ENCODE measurements around the gene UACA. TPM values are rescaled to one million over a fixed set of nuclear protein-coding genes. Genes with fewer than 3 reads are reported as not detected.
A peak's percentile ranks its signal among the peaks of the same experiment; 100 is the strongest.

UACA gene
- total RNA-seq, 1 donor from 2014 or later = 264 TPM

GRCh38 chr15:70722266-70723121 lies 40.9 kb downstream of the UACA start:
- no peak for DNase-seq (ENCODE audit: extremely low spot score, unreplicated experiment)
- Mint-ChIP-seq H3K9me3 (ENCODE audit: unreplicated experiment) (no peaks in the 10 kb centered on the region), H3K36me3 (ENCODE audit: unreplicated experiment) (peaks cover 34% of the 10 kb centered on the region), H3K27me3 (ENCODE audit: unreplicated experiment) (no peaks in the 10 kb centered on the region), H3K27ac (ENCODE audit: unreplicated experiment) (peak overlapping the region; percentile 61), H3K4me3 (ENCODE audit: unreplicated experiment) (no peak overlapping the region), H3K4me1 (ENCODE audit: unreplicated experiment) (peaks cover 47% of the 10 kb centered on the region)
- TF ChIP-seq, protein P1, sequence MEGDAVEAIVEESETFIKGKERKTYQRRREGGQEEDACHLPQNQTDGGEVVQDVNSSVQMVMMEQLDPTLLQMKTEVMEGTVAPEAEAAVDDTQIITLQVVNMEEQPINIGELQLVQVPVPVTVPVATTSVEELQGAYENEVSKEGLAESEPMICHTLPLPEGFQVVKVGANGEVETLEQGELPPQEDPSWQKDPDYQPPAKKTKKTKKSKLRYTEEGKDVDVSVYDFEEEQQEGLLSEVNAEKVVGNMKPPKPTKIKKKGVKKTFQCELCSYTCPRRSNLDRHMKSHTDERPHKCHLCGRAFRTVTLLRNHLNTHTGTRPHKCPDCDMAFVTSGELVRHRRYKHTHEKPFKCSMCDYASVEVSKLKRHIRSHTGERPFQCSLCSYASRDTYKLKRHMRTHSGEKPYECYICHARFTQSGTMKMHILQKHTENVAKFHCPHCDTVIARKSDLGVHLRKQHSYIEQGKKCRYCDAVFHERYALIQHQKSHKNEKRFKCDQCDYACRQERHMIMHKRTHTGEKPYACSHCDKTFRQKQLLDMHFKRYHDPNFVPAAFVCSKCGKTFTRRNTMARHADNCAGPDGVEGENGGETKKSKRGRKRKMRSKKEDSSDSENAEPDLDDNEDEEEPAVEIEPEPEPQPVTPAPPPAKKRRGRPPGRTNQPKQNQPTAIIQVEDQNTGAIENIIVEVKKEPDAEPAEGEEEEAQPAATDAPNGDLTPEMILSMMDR (IDR thresholded peaks at IDR 0.05) = peak; percentile 72

- Mint-ChIP-seq H3K27me3 (ENCODE audit: unreplicated experiment) (no peaks in the 10 kb centered on the region), H3K9me3 (ENCODE audit: unreplicated experiment) (no peaks in the 10 kb centered on the region), H3K27ac (ENCODE audit: unreplicated experiment) (no peak overlapping the region), H3K4me1 (ENCODE audit: unreplicated experiment) (peaks cover 50% of the 10 kb centered on the region), H3K36me3 (ENCODE audit: unreplicated experiment) (peaks cover 35% of the 10 kb centered on the region), H3K4me3 (ENCODE audit: unreplicated experiment) (no peak overlapping the region)
- TF ChIP-seq, protein P1 (IDR thresholded peaks at IDR 0.05) = no peak
- DNase-seq (ENCODE audit: extremely low spot score, unreplicated experiment) = no peak
These were observed 42.9 kb downstream of the UACA start for GRCh38 chr15:70720228-70721016.

DNA sequence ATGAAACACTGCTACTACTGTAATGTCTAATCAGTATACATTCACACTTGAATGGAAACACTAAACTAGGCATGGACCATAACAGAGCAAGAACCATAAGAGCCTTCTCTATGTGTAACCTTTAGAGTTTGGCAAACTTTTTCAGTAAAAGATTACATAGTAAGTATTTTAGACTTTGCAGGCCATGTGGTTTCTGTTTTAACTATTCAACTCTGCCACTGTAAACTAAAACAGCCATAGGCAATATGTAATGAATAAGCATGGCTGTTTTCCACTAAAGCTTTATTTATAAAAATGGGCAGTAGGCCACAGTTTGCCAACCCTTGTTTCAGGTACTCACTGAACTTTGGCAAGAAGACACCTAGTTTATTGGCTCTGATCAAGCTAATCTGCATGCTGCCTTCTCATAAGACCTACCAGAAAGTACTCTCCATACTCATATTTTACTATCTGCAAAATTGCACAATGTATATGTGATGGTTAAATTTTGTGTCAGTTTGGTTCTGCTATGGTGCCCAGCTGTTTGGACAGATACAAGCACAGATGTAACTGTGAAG lies 46.0 kb downstream of the UACA start:
- H3K27me3 Mint-ChIP-seq (ENCODE audit: unreplicated experiment) = no peaks in the 10 kb centered on the region
- DNase-seq (ENCODE audit: extremely low spot score, unreplicated experiment) = no peak
- H3K4me3 Mint-ChIP-seq (ENCODE audit: unreplicated experiment) = no peak overlapping the region
- TF ChIP-seq, protein P1 (IDR thresholded peaks at IDR 0.05) = no peak
- peaks cover 32% of the 10 kb centered on the region for H3K36me3 Mint-ChIP-seq (ENCODE audit: unreplicated experiment)
- no peaks in the 10 kb centered on the region for H3K9me3 Mint-ChIP-seq (ENCODE audit: unreplicated experiment)
- peaks cover 63% of the 10 kb centered on the region for H3K4me1 Mint-ChIP-seq (ENCODE audit: unreplicated experiment)
- no peak overlapping the region for H3K27ac Mint-ChIP-seq (ENCODE audit: unreplicated experiment)

GRCh38 chr15:70715840-70716485 lies 47.4 kb downstream of the UACA start:
- peak overlapping the region; percentile 77 for H3K27ac Mint-ChIP-seq (ENCODE audit: unreplicated experiment)
- H3K36me3 Mint-ChIP-seq (ENCODE audit: unreplicated experiment) = peaks cover 31% of the 10 kb centered on the region
- no peaks in the 10 kb centered on the region for H3K9me3 Mint-ChIP-seq (ENCODE audit: unreplicated experiment)
- TF ChIP-seq, protein P1 (IDR thresholded peaks at IDR 0.05) = no peak
- no peak overlapping the region for H3K4me3 Mint-ChIP-seq (ENCODE audit: unreplicated experiment)
- H3K4me1 Mint-ChIP-seq (ENCODE audit: unreplicated experiment) = peaks cover 68% of the 10 kb centered on the region
- H3K27me3 Mint-ChIP-seq (ENCODE audit: unreplicated experiment) = no peaks in the 10 kb centered on the region
- DNase-seq (ENCODE audit: extremely low spot score, unreplicated experiment) = no peak

Measured in osteocyte (in vitro differentiated cells).